Measurements from ENCODE around the gene C1orf74.
A peak's percentile ranks its signal among the peaks of the same experiment; 100 is the strongest.
"Not testable (repeated sequence)": the region's sequence is repeated elsewhere in the genome, so short reads cannot be mapped to it uniquely, and the experiment has no call there.

The C1orf74 gene

GRCh38 chr1:209797978-209798639 lies 13.8 kb upstream of the C1orf74 start:
- peaks cover 20% of the 10 kb centered on the region for H3K27me3 Mint-ChIP-seq (ENCODE audit: low read depth)

GRCh38 chr1:209793711-209794110 lies 9.4 kb upstream of the C1orf74 start:
- H3K9me3 Mint-ChIP-seq; DNase-seq (ENCODE audit: low spot score); H3K27ac Mint-ChIP-seq; H3K4me3 Mint-ChIP-seq; H3K36me3 Mint-ChIP-seq (ENCODE audit: low read depth): not testable (repeated sequence)
- Mint-ChIP-seq H3K4me1 (ENCODE audit: low read depth) (peaks cover 22% of the 10 kb centered on the region), H3K27me3 (ENCODE audit: low read depth) (peaks cover 10% of the 10 kb centered on the region)

More at GRCh38 chr1:209797978-209798639, 13.8 kb upstream of the C1orf74 start:
- Mint-ChIP-seq H3K4me1 (ENCODE audit: low read depth) (no peaks in the 10 kb centered on the region), H3K36me3 (ENCODE audit: low read depth) (no peaks in the 10 kb centered on the region), H3K27ac (no peak overlapping the region), H3K4me3 (no peak overlapping the region), H3K9me3 (peaks cover 6% of the 10 kb centered on the region)
- no peak for DNase-seq (ENCODE audit: low spot score)

GRCh38 chr1:209791920-209792319 lies 7.6 kb upstream of the C1orf74 start:
- Mint-ChIP-seq H3K4me1 (ENCODE audit: low read depth) (peaks cover 31% of the 10 kb centered on the region), H3K36me3 (ENCODE audit: low read depth) (no peaks in the 10 kb centered on the region), H3K9me3 (peaks cover 6% of the 10 kb centered on the region), H3K27me3 (ENCODE audit: low read depth) (peaks cover 10% of the 10 kb centered on the region), H3K4me3 (no peak overlapping the region), H3K27ac (no peak overlapping the region)
- no peak for DNase-seq (ENCODE audit: low spot score)

DNA sequence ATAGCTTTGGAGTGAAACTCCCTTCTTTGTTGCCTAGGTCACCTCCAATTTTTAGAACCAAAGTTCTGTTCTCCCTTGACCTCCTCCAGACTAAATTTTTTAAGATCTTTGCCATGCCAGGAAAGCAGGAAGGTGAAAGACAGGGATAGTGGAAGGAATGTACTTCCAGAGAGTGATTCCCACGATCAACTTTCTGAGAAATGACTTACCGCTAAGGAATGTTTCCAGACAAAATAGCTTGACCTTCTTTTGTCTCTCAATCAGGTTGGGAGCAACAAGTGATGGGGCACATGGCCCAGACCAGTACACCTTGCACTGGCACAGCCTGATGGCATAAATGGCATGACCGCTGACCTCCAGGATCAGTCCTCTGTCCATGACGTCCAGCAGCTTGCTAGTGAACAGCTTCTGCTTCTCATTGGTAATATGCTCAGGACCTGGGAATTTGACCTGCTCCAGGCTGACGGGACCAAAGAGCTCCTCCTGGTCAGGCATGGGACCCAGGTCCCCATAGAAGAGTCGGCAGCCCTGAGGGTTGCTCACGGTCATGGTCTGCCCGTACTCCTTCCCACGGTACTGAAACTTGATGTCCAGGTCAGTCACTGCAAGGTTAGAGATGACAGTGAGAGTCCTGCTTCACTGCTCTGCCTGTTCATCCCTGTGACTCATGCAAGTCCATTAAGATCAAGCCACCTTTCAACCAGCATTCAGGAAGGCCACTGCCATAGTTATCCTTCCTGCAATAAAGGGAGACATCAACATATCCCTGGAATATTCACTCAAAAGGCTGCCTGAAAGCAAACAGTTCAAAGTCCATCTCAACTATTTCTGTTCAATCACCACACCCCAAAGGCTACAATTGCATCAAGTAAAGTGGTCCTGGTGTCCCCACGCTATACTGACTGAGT lies 6.2 kb upstream of the C1orf74 start:
- DNase-seq (ENCODE audit: low spot score), result no peak
- Mint-ChIP-seq H3K36me3 (ENCODE audit: low read depth) (no peaks in the 10 kb centered on the region), H3K4me3 (no peak overlapping the region), H3K27ac (no peak overlapping the region), H3K27me3 (ENCODE audit: low read depth) (peaks cover 10% of the 10 kb centered on the region), H3K4me1 (ENCODE audit: low read depth) (peaks cover 40% of the 10 kb centered on the region), H3K9me3 (peaks cover 6% of the 10 kb centered on the region)

GRCh38 chr1:209789245-209789644 lies 4.9 kb upstream of the C1orf74 start:
- Mint-ChIP-seq H3K27ac (peak overlapping the region; percentile 50), H3K9me3 (peaks cover 6% of the 10 kb centered on the region), H3K4me1 (ENCODE audit: low read depth) (peaks cover 48% of the 10 kb centered on the region), H3K36me3 (ENCODE audit: low read depth) (peaks cover 3% of the 10 kb centered on the region), H3K27me3 (ENCODE audit: low read depth) (peaks cover 7% of the 10 kb centered on the region), H3K4me3 (peak overlapping the region; percentile 37)
- DNase-seq (ENCODE audit: low spot score), result no peak

GRCh38 chr1:209787551-209787950 lies 3.2 kb upstream of the C1orf74 start:
- peaks cover 59% of the 10 kb centered on the region for H3K4me1 Mint-ChIP-seq (ENCODE audit: low read depth)
- peaks cover 10% of the 10 kb centered on the region for H3K36me3 Mint-ChIP-seq (ENCODE audit: low read depth)
- no peak overlapping the region for H3K4me3 Mint-ChIP-seq
- no peaks in the 10 kb centered on the region for H3K9me3 Mint-ChIP-seq
- no peak overlapping the region for H3K27ac Mint-ChIP-seq
- no peak for DNase-seq (ENCODE audit: low spot score)
- H3K27me3 Mint-ChIP-seq (ENCODE audit: low read depth), result no peaks in the 10 kb centered on the region

GRCh38 chr1:209786146-209786545 lies 1.8 kb upstream of the C1orf74 start:
- no peak overlapping the region for H3K27ac Mint-ChIP-seq

GRCh38 chr1:209785592-209785991 lies 1.2 kb upstream of the C1orf74 start:
- peaks cover 22% of the 10 kb centered on the region for H3K36me3 Mint-ChIP-seq (ENCODE audit: low read depth)
- peaks cover 51% of the 10 kb centered on the region for H3K4me1 Mint-ChIP-seq (ENCODE audit: low read depth)
- no peak for DNase-seq (ENCODE audit: low spot score)
- H3K27ac Mint-ChIP-seq, result peak overlapping the region; percentile 26
- H3K27me3 Mint-ChIP-seq (ENCODE audit: low read depth), result no peaks in the 10 kb centered on the region
- H3K4me3 Mint-ChIP-seq, result no peak overlapping the region
- no peaks in the 10 kb centered on the region for H3K9me3 Mint-ChIP-seq

More at GRCh38 chr1:209786146-209786545, 1.8 kb upstream of the C1orf74 start:
- H3K4me3 Mint-ChIP-seq, result no peak overlapping the region
- peaks cover 53% of the 10 kb centered on the region for H3K4me1 Mint-ChIP-seq (ENCODE audit: low read depth)
- no peaks in the 10 kb centered on the region for H3K27me3 Mint-ChIP-seq (ENCODE audit: low read depth)
- DNase-seq (ENCODE audit: low spot score), result no peak
- H3K9me3 Mint-ChIP-seq, result no peaks in the 10 kb centered on the region
- peaks cover 21% of the 10 kb centered on the region for H3K36me3 Mint-ChIP-seq (ENCODE audit: low read depth)

DNA sequence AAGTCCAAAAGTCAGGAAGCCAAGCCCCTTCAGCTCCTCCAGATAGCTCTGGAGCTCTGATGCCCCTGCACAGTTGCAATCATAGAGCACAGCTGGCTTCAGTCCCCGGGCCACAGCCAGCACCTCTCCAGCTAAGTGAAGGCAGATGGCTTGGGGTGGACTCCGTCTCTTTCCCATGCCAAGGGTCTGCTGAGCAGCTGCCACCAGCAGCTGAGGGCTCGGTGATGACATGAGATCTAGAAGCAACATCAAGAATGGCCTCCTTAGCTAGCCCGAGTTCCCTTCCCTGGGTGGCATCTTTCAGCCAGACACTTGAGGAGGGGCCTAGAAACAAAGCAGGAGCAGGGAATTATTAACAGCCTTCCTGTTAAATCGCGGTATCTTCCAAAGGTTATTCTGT lies 973 bp downstream of the C1orf74 start:
- Mint-ChIP-seq H3K36me3 (ENCODE audit: low read depth) (peaks cover 41% of the 10 kb centered on the region), H3K27ac (peak overlapping the region; percentile 93), H3K4me3 (peak overlapping the region; percentile 93), H3K9me3 (no peaks in the 10 kb centered on the region), H3K27me3 (ENCODE audit: low read depth) (no peaks in the 10 kb centered on the region), H3K4me1 (ENCODE audit: low read depth) (peaks cover 51% of the 10 kb centered on the region)
- no peak for DNase-seq (ENCODE audit: low spot score)

DNA sequence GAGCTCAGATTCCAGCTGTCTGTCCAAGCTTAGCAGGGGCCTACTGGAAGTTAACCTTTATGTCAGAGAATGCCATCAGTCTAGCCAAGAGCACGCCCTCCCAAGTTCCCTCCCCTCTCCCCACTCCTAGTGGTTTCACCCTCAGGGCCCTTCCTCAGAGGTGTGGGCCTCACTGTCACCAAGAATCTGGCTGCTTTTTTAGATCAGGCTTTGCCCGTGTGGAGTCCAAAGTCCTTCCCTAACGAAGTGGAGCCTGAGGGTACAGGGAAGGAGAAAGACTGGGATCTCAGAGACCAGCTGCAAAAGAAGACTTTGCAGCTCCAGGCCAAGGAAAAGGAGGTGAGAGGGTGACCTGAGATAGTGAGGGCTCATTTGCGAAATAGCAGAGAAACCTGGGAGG lies 4.1 kb downstream of the C1orf74 start:
- Mint-ChIP-seq H3K4me3 (no peak overlapping the region), H3K27me3 (ENCODE audit: low read depth) (no peaks in the 10 kb centered on the region), H3K27ac (peak overlapping the region; percentile 58), H3K4me1 (ENCODE audit: low read depth) (peaks cover 49% of the 10 kb centered on the region), H3K36me3 (ENCODE audit: low read depth) (peaks cover 67% of the 10 kb centered on the region), H3K9me3 (no peaks in the 10 kb centered on the region)
- no peak for DNase-seq (ENCODE audit: low spot score)

- H3K4me3 Mint-ChIP-seq, result no peak overlapping the region
- no peaks in the 10 kb centered on the region for H3K27me3 Mint-ChIP-seq (ENCODE audit: low read depth)
- H3K9me3 Mint-ChIP-seq, result no peaks in the 10 kb centered on the region
- H3K4me1 Mint-ChIP-seq (ENCODE audit: low read depth), result peaks cover 49% of the 10 kb centered on the region
- H3K27ac Mint-ChIP-seq, result peak overlapping the region; percentile 28
- no peak for DNase-seq (ENCODE audit: low spot score)
- peaks cover 73% of the 10 kb centered on the region for H3K36me3 Mint-ChIP-seq (ENCODE audit: low read depth)
These were observed 6.3 kb downstream of the C1orf74 start for GRCh38 chr1:209778102-209778501.

DNA sequence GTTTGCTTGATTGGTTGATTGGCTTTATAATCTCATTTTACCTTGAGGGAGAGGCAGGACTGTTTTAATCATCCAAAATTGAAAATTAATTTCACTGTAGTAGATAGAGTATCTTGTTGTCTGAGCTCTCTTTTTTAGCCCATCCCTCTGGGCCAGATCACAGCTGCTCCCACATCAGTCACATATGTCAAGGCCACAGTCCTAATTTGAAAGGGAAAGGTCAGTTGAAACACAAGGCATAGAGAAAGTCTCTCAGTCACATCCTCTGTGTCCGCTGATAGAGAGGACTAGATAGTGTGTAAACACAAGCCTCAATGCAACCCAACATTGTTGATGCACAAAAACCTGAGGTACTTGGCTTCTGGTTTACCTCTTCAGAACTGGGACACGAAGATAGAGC lies 6.8 kb downstream of the C1orf74 start:
- H3K4me1 Mint-ChIP-seq (ENCODE audit: low read depth), result peaks cover 52% of the 10 kb centered on the region
- no peak for DNase-seq (ENCODE audit: low spot score)
- H3K9me3 Mint-ChIP-seq, result no peaks in the 10 kb centered on the region
- H3K27me3 Mint-ChIP-seq (ENCODE audit: low read depth), result no peaks in the 10 kb centered on the region
- H3K27ac Mint-ChIP-seq, result peak overlapping the region; percentile 28
- peaks cover 70% of the 10 kb centered on the region for H3K36me3 Mint-ChIP-seq (ENCODE audit: low read depth)
- H3K4me3 Mint-ChIP-seq, result no peak overlapping the region

- no peak for DNase-seq (ENCODE audit: low spot score)
- peaks cover 58% of the 10 kb centered on the region for H3K36me3 Mint-ChIP-seq (ENCODE audit: low read depth)
- no peak overlapping the region for H3K4me3 Mint-ChIP-seq
- no peak overlapping the region for H3K27ac Mint-ChIP-seq
- no peaks in the 10 kb centered on the region for H3K27me3 Mint-ChIP-seq (ENCODE audit: low read depth)
- no peaks in the 10 kb centered on the region for H3K9me3 Mint-ChIP-seq
- peaks cover 52% of the 10 kb centered on the region for H3K4me1 Mint-ChIP-seq (ENCODE audit: low read depth)
These were observed 8.7 kb downstream of the C1orf74 start for GRCh38 chr1:209775678-209776077.

GRCh38 chr1:209774592-209774991 lies 9.8 kb downstream of the C1orf74 start:
- Mint-ChIP-seq H3K36me3 (ENCODE audit: low read depth) (peaks cover 50% of the 10 kb centered on the region), H3K9me3 (no peaks in the 10 kb centered on the region), H3K27me3 (ENCODE audit: low read depth) (no peaks in the 10 kb centered on the region), H3K4me3 (peak overlapping the region; percentile 1), H3K4me1 (ENCODE audit: low read depth) (peaks cover 44% of the 10 kb centered on the region), H3K27ac (peak overlapping the region; percentile 59)
- no peak for DNase-seq (ENCODE audit: low spot score)
